HG03571 (cell line): ENCODE data around the gene TRMT112.

Experiments used
- ATAC-seq: cut with Tn5 transposase; IDR thresholded peaks from one replicate; pipeline ENCODE4 v1.9.1; 2021; ENCODE audit not compliant: unreplicated experiment

The TRMT112 gene

DNA sequence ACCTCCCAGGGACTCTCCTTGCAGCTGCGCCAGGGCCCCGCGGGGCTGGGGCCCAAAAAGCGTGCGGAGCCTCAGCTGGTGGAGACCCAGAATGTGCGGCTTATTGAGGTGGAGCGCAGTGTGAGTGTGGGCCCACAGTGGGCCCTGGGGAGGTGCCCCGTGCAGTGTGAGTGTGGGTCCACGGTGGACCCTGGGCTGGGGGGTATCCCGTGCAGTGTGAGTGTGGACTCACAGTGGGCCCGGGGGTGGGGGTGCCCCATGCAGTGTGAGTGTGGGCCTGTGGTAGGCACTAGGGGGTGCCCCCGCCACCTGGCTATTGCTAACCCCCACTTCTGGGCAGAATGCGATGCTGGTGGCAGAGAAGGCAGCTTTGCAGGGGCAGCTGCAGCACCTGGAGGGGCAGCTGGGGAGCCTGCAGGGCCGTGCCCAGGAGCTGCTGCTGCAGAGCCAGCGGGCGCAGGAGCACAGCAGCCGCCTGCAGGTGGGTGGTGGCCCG lies 33.8 kb upstream of the TRMT112 start:
- no peak for ATAC-seq

DNA sequence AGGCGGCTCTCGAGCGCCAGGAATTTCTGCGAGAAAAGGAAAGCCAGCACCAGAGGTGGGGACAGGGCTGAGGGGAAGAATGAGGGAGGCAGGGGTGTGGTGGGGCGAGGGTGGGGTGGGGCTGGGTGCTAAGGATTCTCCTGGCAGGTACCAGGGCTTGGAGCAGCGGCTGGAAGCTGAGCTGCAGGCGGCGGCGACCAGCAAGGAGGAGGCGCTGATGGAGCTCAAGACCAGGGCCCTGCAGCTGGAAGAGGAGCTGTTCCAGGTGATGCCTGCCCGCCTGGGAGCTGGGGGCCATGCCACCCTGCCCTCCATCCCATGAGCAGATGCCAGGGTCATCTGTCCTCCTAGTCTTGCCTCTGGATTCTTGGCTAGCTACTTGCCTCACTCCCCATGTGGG lies 32.0 kb upstream of the TRMT112 start:
- ATAC-seq: no peak

DNA sequence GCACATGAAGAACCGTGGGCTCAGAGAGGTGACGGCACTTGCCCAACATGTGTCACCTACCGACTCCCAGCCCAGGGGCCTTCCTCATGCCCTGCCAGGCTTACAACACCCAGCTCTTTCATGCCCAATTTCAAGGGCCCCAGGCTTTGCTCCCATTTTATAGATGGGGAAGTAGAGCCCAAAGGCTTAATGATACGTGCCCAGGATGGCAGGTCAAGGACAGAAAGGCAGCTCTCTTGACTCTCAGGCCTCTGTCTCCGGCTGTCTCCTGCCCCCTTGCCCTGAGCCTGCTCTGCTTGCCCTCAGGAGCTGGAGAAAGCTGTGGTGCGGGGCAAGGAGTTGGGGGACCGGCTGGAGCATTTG lies 31.6 kb upstream of the TRMT112 start:
- ATAC-seq: no peak

DNA sequence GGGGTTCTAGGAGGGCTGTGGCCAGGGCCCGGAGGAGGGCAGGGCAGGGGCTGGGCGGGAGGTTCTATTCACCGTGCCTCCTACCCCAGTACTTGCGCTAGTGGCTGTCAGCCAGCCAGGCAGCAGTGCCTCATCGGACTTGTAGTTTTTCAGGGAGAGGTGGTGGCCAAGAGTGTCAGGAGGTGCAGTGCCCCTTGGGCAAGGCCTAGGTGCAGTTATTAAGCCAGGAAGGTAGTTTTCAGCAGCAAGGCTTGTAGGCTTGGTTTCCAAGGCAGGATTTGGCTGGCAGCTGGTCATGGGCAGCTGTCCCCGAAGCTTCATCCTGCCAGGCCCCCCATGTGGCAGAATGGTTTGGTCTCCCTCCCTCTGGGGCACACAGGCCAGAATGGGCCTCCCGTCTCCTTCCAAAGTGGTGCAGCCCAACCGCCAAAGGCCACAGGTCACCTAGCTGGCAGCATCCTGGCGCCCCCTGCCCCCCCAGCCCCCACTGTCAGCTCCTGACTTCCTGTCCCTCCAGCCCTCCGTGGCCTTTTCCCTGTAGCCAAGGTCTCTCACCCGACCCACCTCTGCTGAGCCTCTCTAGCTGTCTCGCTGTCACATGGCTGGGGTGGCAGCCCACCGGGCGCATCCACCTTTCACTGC lies 31.1 kb upstream of the TRMT112 start:
- ATAC-seq: no peak

DNA sequence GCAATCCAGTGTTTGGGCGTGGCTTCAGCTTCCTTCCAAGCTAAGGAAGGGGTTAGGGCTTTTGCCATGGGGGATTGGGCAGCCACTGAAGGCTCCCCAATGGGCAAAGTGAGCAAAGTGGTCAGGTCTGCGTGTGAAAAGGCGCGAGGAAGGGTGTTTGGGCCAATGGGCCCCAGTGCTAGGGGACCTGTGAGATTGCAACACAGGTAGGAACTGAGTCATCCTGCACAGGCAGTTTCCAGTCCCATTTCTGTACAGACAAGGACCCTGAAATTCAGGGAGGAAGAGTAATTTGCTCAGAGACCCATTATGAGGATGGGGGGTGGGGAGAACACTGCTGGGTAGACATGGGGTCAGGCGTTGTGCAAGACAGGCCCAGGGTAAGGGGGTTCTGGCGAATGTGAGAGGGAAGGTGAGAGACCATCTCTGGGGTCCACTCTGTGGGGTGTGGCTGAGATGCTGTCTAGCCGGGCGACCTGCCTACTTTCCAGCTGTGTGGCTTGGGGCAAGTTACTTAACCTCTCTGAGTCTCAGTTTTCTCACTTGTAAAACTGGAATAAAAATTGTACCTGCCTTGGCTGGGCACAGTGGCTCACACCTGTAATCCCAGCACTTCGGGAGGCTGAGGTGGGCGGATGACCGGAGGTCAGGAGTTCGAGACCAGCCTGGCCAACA lies 30.0 kb upstream of the TRMT112 start:
- no peak for ATAC-seq

DNA sequence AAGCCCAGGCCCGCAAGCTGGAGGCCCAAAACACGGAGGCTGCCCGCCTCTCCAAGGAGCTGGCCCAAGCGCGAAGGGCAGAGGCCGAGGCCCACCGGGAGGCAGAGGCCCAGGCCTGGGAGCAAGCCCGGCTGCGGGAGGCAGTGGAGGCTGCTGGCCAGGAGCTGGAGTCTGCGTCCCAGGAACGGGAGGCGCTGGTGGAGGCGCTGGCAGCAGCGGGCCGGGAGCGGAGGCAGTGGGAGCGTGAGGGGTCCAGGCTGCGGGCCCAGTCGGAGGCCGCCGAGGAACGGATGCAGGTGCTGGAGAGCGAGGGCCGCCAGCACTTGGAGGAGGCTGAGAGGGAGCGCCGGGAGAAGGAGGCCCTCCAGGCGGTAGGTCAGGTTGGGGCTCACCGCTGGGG lies 27.4 kb upstream of the TRMT112 start:
- no peak for ATAC-seq

DNA sequence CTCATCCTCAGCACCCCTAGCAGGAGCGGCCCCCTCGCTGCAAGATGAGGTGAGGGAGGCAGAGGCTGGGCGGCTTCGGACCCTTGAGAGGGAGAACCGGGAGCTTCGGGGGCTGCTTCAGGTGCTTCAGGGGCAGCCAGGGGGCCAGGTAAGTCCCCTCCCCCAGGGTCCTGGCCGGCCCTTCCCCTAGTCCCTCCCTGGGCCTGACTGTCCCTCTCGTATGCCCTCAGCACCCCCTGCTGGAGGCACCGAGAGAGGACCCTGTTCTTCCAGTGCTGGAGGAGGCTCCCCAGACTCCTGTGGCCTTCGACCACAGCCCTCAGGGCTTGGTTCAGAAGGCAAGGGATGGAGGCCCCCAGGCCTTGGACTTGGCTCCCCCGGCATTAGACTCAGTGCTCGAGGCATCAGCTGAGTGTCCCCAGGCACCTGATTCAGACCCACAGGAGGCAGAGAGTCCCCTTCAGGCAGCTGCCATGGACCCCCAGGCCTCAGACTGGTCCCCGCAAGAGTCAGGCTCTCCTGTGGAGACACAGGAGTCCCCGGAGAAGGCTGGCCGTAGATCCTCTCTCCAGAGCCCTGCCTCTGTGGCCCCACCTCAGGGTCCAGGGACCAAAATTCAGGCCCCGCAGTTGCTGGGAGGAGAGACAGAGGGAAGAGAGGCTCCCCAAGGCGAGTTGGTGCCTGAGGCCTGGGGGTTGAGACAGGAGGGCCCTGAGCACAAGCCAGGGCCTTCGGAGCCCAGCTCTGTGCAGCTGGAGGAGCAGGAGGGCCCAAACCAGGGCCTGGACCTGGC lies 26.6 kb upstream of the TRMT112 start:
- ATAC-seq: no peak

DNA sequence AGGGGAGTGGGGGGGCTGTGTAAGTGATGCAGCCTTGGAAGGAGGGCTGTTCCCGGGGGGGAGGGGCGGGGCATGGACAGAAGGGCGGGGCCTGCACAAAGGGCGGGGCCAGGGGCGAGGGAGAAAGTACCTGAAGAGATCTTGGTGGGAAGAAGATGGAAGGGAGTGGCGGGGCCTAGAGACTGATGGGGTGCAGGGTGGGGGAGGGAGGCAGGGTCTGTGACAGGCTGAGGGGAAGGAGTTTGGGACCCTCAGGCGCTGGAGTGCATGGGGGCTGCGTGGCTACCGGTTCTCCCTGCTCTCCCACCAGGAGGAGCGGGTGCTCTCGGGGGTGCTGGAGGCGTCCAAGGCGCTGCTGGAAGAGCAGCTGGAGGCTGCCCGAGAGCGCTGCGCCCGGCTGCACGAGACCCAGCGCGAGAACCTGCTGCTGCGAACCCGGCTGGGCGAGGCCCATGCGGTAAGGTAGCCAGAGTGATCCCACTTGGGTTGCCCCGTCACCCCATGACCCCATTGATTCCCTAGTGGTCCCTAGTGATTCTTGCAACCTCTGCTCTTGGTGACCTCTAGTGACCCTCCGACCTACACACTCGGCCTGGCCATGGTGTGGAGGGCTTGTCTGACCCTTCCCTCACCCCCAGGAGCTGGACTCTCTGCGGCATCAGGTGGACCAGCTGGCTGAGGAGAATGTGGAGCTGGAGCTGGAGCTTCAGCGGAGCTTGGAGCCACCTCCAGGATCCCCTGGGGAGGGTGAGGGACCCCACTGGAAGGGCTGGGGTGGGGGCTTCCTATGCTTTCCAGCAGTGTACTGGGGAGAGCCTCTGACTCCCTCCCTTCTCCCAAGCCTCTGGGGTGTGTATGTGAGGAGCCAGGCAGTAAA lies 25.7 kb upstream of the TRMT112 start:
- no peak for ATAC-seq

DNA sequence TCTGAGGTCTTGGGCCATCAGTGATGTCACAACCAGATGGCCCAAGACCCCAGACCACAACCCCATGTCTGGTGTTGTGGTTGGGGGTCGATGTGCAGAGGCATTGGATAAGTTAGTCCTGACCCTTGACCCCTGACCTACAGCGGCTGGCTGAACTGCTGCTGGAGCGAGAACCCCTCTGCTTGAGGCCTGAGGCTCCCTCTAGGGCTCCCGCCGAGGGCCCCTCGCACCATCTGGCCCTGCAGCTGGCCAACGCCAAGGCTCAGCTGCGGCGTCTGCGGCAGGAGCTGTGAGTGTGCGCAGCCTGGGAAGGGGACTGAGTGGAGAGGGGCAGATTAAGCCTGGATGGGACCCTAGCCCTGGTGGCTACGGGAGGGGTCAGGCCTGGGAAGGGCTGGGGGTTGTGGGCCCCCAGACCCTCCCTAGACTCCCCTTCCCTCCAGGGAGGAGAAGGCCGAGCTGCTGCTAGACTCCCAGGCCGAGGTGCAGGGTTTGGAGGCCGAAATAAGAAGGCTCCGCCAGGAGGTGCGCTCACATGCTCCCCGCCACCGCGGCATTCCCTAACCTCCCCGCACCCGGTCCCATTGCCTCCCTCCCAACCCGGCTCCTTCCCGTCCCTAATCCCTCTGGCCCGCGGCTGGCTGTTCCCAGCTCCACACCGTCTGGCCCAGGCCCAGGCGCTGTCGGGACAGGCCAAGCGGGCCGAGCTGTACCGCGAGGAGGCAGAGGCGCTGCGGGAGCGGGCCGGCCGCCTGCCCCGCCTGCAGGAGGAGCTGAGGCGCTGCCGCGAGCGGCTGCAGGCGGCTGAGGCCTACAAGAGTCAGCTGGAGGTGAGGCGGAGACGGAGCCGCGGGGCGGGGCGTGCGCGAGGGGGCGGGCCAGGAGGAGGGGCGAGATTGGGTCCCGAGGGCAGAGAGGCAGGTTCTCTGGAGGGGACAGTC lies 24.8 kb upstream of the TRMT112 start:
- ATAC-seq: peak; percentile 43

DNA sequence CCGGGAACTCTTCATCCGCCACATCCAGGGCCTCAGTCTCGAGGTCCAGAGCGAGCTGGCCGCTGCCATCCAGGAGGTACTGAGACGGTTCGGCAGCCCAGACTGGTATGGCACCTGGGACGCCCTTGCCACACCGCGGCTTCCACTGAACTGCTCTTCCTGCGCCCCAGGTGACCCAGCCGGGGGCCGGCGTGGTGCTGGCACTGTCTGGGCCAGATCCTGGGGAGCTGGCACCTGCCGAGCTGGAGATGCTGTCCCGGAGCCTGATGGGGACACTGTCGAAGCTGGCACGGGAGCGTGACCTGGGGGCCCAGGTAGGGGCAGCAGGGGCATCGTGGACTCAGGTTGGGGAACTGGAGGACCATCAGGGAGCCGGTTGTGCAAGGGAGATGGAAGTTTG lies 24.1 kb upstream of the TRMT112 start:
- no peak for ATAC-seq

DNA sequence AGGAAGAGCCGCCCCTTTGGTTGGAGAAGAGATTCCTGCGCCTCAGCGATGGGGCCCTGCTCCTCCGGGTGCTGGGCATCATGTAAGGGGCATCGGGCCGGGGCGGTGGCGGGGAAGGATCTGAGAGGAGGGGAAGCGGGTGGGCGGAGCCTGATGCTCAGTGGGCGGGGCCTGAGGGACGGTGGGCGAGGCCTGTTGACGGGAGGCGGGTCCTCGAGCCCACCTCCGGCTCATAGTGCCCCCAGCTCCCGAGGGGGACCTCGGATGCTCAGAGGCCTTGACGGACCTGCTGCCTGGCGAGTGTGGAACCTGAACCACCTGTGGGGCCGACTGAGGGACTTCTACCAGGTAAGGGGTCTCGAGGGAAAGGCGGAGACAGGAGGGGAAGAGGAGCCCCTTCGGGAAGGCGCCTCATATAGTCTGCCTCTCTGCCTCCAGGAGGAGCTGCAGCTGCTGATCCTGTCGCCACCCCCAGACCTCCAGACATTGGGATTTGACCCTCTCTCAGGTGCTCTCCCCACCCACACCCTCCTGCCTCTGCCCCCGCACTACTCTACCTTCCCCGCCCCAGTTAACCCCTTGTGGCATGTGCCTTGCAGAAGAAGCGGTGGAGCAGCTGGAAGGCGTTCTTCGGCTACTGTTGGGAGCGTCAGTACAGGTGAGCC lies 23.4 kb upstream of the TRMT112 start:
- ATAC-seq: no peak

DNA sequence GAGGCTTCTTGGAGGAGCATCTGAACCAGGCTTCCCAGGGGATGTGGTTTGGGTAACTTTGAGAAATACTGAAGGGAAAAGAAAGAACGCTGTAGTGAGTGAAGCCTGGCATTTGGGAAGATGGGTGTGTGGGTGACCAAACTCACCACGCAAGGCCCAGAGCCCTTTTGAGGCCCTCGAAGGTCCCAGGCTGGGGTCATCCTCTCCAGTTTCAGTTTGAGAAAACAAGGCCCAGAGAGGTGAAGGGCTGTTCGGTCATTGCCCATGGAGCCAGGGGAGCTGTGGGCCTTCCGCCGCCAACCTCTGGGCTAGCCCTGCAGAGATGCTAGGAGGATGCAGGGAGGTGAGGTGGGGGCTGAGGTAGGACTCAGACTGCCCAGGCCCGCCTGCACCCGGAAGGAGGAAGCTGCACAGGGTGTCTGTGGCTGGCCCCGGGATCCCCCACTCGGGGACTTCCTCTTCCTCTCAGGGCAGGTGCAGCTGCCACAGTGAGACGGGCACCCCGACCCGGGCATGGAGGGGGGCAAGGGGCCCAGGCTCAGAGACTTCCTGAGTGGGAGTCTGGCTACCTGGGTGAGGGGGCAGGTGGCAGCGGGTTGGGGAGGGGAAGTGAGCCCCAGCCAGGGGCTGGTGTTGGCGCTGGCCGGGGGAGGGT lies 22.5 kb upstream of the TRMT112 start, which contains the start of gene CCDC88B:
Gene CCDC88B (plus strand): TSS at position 451 of the 655 bp plus-strand sequence. CDS start 63 bp downstream, at position 514.
- peak; percentile 42 for ATAC-seq

DNA sequence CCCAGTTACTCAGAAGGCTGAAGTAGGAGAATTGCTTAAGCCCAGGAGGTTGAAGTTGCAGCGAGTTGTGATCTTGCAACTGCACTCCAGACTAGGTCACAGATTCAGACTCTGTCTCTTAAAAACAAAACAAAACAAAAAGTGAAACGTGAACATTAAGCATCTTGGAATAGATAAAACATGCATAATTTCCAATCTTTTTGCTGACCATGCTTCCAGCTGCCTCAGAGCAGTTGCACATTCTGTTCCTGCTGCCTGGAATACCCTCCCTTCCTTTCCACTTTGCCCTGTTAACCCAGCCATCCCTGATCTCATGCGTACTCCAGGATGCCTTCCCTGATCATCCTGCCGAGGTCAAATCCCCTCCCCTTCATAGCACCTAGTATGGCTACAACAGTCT lies 21.9 kb upstream of the TRMT112 start:
- ATAC-seq: no peak

DNA sequence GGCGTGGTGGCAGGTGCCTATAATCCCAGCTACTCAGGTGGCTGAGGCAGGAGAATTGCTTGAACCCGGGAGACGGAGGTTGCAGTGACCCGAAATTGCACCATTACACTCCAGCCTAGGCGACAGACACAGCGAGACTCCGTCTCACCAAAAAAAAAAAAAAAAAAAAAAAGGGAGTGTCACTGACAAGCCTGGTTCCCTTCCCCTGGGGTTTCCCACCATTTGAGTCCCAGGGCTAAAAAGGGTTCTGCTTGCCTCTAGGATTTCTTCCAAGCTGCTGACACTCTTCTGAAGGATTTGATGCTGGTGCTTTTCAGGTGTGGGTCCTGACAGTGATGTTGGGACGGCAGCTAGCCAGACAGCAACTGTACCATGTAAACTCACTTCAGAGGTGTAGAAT lies 21.4 kb upstream of the TRMT112 start:
- no peak for ATAC-seq

DNA sequence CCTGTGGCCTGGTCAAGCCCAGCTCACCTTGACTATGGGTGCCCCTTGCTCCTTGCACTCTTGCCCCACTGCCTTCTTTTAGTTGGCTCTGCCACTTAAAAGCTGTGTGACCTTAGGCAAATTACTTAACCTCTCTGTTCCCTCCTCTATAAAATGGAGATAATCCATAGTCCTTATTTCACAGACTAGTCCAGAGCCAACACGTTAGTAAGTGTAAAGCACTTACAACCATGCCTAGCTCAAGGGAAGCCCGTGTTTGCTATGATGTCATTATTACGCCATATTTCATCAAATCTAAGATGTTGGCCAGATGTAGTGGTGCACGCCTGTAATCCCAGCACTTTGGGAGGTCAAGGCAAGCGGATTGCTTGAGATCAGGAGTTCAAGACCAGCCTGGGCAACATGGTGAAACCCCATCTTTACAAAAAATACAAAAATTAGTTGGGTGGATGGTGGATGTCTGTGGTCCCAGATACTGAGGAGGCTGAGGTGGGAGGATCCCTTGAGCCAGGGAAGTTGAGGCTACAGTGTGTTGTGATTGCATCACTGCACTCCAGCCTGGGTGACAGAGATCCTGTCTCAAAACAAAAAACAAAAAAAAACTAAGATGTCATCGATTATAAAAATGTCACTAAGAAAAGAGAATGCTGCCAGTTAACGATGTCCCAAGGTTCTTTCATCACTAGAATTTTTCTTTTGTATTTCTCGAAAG lies 20.3 kb upstream of the TRMT112 start:
- ATAC-seq: no peak

DNA sequence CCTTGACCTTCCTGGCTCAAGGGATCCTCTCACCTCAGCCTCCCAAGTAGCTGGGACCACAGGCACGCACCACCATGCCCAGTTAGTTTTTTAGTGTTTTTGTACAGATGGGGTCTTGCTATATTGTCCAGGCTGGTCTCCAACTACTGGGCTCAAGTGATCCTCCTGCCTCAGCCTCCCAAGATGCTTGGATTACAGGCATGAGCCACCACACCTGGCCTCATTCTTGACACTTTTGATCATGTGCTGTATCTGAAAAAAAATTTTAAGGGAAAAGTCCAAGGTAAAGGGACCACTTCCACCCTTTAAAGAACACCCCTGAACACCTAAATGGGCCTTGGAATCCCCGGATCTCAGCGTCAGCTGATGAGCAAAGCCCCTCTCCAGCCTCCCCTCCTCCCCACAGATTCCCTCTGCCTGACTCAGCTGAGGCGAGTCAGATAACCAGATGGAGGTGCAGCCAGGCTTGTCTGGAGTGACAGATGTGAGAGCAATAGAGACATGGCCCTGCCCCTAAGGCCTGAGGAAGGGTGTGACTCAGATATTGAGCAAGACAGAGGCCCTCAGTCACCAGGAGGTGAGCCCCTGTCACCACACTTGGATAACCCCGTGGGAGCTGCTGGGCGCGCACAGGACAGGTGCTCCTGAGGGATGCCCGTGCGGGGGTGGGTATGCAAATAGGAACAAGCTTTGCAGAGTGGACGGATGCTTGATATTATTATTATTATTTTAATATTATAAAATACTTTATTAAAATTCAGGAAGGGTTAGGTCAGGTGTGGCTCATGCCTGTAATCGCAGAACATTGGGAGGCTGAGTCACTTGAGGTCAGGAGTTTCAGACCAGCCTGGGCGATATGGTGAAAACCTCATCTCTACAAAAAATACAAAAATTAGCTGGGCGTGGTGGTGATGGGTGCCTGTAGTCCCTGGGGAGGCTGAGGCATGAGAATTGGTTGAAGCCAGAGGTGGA lies 17.7 kb upstream of the TRMT112 start:
- ATAC-seq: peak; percentile 55

DNA sequence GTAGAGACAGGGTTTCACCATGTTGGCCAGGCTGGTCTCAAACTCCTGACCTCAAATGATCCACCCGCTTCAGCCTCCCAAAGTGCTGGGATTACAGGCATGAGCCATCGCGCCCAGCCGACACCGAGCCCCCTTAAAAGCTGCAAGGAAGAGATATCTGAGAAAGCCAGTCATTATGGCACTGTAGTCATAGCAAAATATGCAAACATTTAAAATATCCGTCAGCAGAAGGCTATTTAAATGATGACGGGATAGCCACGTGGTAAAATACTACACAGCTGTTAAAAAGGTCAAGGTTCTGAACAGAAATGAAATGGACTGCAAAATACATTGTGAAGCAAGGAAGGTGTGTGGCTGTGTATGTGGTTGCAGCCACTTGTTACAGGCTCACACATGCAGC lies 16.2 kb upstream of the TRMT112 start:
- no peak for ATAC-seq
